ENCODE data around the gene GRM5. TPM values are rescaled to one million over a fixed set of nuclear protein-coding genes. Genes with fewer than 3 reads are reported as not detected.

The GRM5 gene
- total RNA-seq, 1 experiment from 2014 or later = 0.03 TPM

DNA sequence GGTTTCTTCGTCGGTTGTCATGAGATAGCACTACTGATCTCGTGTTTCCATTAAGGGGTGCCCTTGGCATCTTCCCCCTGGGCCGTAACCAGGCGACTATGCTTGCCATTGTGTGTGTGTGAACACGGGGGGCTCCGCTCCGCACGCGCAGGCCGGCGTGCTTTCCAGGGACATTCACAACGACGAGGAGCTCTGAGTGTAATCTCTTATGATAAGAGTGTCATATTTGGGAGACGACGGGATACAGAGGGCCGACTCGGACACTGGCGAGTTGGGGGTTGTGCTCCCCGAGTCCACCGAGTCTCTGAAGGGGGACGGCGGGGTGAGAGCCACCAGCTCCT, 557.4 kb downstream of the GRM5 start:
- no TSS peak for BruUV-seq (replicated peaks)
- TF ChIP-seq SIN3A (IDR thresholded peaks at IDR 0.05; ENCODE audit: borderline replicate concordance, insufficient read depth, low read depth, low read length) (no peak), TCF7L2 (IDR thresholded peaks at IDR 0.05; ENCODE audit: low read depth, low read length) (no peak), REST (IDR thresholded peaks at IDR 0.05; ENCODE audit: insufficient read depth in 1 of 2, low read depth in 2 of 2, low read length in 1 of 2) (no peak), POLR2AphosphoS5 (IDR thresholded peaks at IDR 0.05; ENCODE audit: low read depth, low read length) (no peak)
- TF ChIP-seq, protein P1, sequence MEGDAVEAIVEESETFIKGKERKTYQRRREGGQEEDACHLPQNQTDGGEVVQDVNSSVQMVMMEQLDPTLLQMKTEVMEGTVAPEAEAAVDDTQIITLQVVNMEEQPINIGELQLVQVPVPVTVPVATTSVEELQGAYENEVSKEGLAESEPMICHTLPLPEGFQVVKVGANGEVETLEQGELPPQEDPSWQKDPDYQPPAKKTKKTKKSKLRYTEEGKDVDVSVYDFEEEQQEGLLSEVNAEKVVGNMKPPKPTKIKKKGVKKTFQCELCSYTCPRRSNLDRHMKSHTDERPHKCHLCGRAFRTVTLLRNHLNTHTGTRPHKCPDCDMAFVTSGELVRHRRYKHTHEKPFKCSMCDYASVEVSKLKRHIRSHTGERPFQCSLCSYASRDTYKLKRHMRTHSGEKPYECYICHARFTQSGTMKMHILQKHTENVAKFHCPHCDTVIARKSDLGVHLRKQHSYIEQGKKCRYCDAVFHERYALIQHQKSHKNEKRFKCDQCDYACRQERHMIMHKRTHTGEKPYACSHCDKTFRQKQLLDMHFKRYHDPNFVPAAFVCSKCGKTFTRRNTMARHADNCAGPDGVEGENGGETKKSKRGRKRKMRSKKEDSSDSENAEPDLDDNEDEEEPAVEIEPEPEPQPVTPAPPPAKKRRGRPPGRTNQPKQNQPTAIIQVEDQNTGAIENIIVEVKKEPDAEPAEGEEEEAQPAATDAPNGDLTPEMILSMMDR (IDR thresholded peaks at IDR 0.05) = no peak
- intact Hi-C loops (cut with micrococcal nuclease; ENCODE audit: unreplicated experiment) = no loop called here
- in situ Hi-C loops (cut with HindIII; ENCODE audit: low pct_unique_long_range_greater_than_20kb, low sequenced_read_pairs) = no loop called here
- Histone ChIP-seq H3K27me3 (ENCODE audit: control insufficient read depth, insufficient read depth, low read length) (peaks cover 8% of the 10 kb centered on the region; the same call in 1 of the 2 replicates), H3K9me3 (ENCODE audit: control insufficient read depth, insufficient read depth, low read depth, low read length) (no peaks in the 10 kb centered on the region), H3K4me3 (ENCODE audit: low read depth in 2 of 2, low read length in 2 of 2) (peak overlapping the region; percentile 30 to 45), H3K36me3 (ENCODE audit: control insufficient read depth, insufficient read depth, low read length) (no peaks in the 10 kb centered on the region), H3K4me1 (ENCODE audit: control insufficient read depth, insufficient read depth, low read length) (no peaks in the 10 kb centered on the region; the same call in 1 of the 2 replicates), H3K27ac (ENCODE audit: low read length) (no peak overlapping the region)
- ATAC-seq = no peak
- DNase-seq (ENCODE audit: low read depth, low spot score) = no peak
- CTCF ChIA-PET = no interaction called here
- POLR2A ChIA-PET = no interaction called here

DNA sequence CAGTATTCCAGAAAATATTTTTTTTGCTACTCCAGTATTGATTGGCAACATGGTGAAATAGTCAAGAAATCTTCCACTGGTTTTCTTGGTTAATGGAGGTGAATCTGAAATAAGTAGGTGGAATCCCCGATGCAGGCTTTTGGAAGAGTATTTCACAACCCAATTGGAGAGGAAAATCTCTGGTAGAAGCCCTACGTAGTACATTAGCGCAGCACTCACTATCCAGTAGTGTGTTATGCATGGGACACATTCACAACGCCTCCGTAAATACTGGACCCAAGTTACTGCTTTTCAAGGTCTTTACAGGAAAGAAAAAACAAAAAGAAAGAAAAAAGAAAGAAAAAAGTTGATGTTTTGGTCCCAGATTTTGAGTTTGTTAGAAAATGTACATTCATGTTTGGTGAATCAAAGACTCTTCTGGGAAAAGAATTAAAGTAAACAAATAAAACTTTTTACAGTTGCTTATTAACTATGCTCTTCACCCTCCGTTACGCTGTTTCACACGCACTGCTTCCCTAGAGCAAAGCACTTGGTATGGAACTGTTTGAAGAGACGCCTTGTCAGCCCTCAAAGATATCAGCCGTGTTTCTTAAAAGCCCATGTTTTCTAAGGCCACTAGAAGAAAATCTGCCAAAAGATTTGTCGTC, 557.9 kb downstream of the GRM5 start:
- peaks cover 5% of the 10 kb centered on the region; the same call in 1 of the 2 replicates for H3K27me3 ChIP-seq (ENCODE audit: control insufficient read depth, insufficient read depth, low read length)
- intact Hi-C loops (cut with micrococcal nuclease; ENCODE audit: unreplicated experiment) (no loop called here), in situ Hi-C loops (cut with HindIII; ENCODE audit: low pct_unique_long_range_greater_than_20kb, low sequenced_read_pairs) (no loop called here)
- H3K4me1 ChIP-seq (ENCODE audit: control insufficient read depth, insufficient read depth, low read length) = no peaks in the 10 kb centered on the region; the same call in 1 of the 2 replicates
- DNase-seq (ENCODE audit: low read depth, low spot score) = no peak
- CTCF ChIA-PET = no interaction called here
- H3K36me3 ChIP-seq (ENCODE audit: control insufficient read depth, insufficient read depth, low read length) = no peaks in the 10 kb centered on the region
- H3K9me3 ChIP-seq (ENCODE audit: control insufficient read depth, insufficient read depth, low read depth, low read length) = no peaks in the 10 kb centered on the region
- no peak for ATAC-seq
- POLR2A ChIA-PET = no interaction called here
- TF ChIP-seq TCF7L2 (IDR thresholded peaks at IDR 0.05; ENCODE audit: low read depth, low read length) (no peak), SIN3A (IDR thresholded peaks at IDR 0.05; ENCODE audit: borderline replicate concordance, insufficient read depth, low read depth, low read length) (no peak), REST (IDR thresholded peaks at IDR 0.05; ENCODE audit: insufficient read depth in 1 of 2, low read depth in 2 of 2, low read length in 1 of 2) (no peak), POLR2AphosphoS5 (IDR thresholded peaks at IDR 0.05; ENCODE audit: low read depth, low read length) (no peak)
- TF ChIP-seq, protein P1 (IDR thresholded peaks at IDR 0.05) = no peak
- no peak overlapping the region for H3K27ac ChIP-seq (ENCODE audit: low read length)
- no TSS peak for BruUV-seq (replicated peaks)
- peak overlapping the region in 1 of 2 experiments; percentile 45; a peak in 1 of 4 replicates for H3K4me3 ChIP-seq (ENCODE audit: low read depth in 2 of 2, low read length in 2 of 2)

Measured in Panc1 (cell line).